Fibroblast of lung (primary cell): ENCODE results near the gene LAMTOR5.
"Not testable (repeated sequence)": the region's sequence is repeated elsewhere in the genome, so short reads cannot be mapped to it uniquely, and the experiment has no call there.

Source experiments
- CTCF ChIP-seq, 2 donors: IDR thresholded peaks in 1 of 2; conservative IDR thresholded peaks in 1 of 2; 1 replicate in 1 of 2; 2 replicates in 1 of 2; pipeline ENCODE4 v1.5.1; 2011 to 2012; ENCODE audit warnings: low read length in 2 of 2, control low read depth in 1 of 2, inconsistent platforms in 1 of 2, low read depth in 1 of 2, mild to moderate bottlenecking in 1 of 2
- EZH2 ChIP-seq: IDR thresholded peaks from 2 replicates; pipeline ENCODE4 v1.5.1; 2012; ENCODE audit warnings: low read length, control low read depth, mild to moderate bottlenecking; ENCODE audit errors: missing control alignments

GRCh38 chr1:110413045-110413444, 5.6 kb upstream of the LAMTOR5 start:
- TF ChIP-seq CTCF (conservative IDR thresholded peaks at IDR 0.05 in 1 of 2, IDR thresholded peaks at IDR 0.05 in 1 of 2; ENCODE audit: low read depth in 1 of 2, low read length in 2 of 2); EZH2: not testable (repeated sequence)
